Kidney epithelial cell (primary cell): ENCODE results near the gene PRRG2. TPM values are rescaled to one million over a fixed set of nuclear protein-coding genes. Genes with fewer than 3 reads are reported as not detected.

Experiments
- DNase-seq: peaks from one replicate; pipeline ENCODE4 v3.0.0-alpha.2; 2010; ENCODE audit warnings: low read depth
- H3K27me3 ChIP-seq: 2 replicates; pipeline ENCODE4 v1.6.0; 2011; ENCODE audit warnings: low read length; ENCODE audit not compliant: control insufficient read depth, insufficient read depth
- H3K36me3 ChIP-seq: 2 replicates; pipeline ENCODE4 v1.5.1; 2011; ENCODE audit warnings: low read length; ENCODE audit not compliant: control insufficient read depth, insufficient read depth
- H3K4me3 ChIP-seq: 2 replicates; pipeline ENCODE4 v1.5.1; 2011; ENCODE audit warnings: low read depth, mild to moderate bottlenecking, control low read depth, low read length
- total RNA-seq: library from RNA; depleted of rRNA; stranded (reverse); fragments of >200 nt; gene quantifications from 2 replicates; pipeline ENCODE4 v1.2.3, GENCODE V29; 2015
- TF ChIP-seq, protein P1 (sequence below): IDR thresholded peaks from 2 replicates; pipeline ENCODE4 v1.5.1; 2011; ENCODE audit warnings: mild to moderate bottlenecking, moderate library complexity, low read length, control low read depth, inconsistent platforms; ENCODE audit not compliant: insufficient read depth, poor library complexity, severe bottlenecking

Gene PRRG2
- total RNA-seq, 1 donor from 2014 or later: 5.4 TPM

- Histone ChIP-seq H3K27me3 (no peaks in the 10 kb centered on the region), H3K36me3 (no peaks in the 10 kb centered on the region), H3K4me3 (peak overlapping the region; percentile 68)
- TF ChIP-seq, protein P1, sequence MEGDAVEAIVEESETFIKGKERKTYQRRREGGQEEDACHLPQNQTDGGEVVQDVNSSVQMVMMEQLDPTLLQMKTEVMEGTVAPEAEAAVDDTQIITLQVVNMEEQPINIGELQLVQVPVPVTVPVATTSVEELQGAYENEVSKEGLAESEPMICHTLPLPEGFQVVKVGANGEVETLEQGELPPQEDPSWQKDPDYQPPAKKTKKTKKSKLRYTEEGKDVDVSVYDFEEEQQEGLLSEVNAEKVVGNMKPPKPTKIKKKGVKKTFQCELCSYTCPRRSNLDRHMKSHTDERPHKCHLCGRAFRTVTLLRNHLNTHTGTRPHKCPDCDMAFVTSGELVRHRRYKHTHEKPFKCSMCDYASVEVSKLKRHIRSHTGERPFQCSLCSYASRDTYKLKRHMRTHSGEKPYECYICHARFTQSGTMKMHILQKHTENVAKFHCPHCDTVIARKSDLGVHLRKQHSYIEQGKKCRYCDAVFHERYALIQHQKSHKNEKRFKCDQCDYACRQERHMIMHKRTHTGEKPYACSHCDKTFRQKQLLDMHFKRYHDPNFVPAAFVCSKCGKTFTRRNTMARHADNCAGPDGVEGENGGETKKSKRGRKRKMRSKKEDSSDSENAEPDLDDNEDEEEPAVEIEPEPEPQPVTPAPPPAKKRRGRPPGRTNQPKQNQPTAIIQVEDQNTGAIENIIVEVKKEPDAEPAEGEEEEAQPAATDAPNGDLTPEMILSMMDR: no peak
- no peak for DNase-seq
Observed at GRCh38 chr19:49639401-49640112, 58.4 kb downstream of the PRRG2 start.

- H3K4me3 ChIP-seq: peak within 1 kb of the TSS; percentile 68
- H3K36me3 ChIP-seq: peaks cover 1% of the 10 kb centered on the region
- peak; percentile 99 for DNase-seq
- TF ChIP-seq, protein P1: no peak
- H3K27me3 ChIP-seq: no peaks in the 10 kb centered on the region
Observed at GRCh38 chr19:49640113-49640898, 59.2 kb downstream of the PRRG2 start, which contains the start of gene RRAS. RRAS (minus strand) TSS chr19:49640143; CDS start chr19:49640098, 45 bp downstream.

Other genes with a start within 250 kb of the PRRG2 start
- 0.07 TPM in 1 of 2 replicates, not detected in the other for gene CD37, start 245.9 kb upstream of the PRRG2 start, total RNA-seq
- 49.7 and 52.6 TPM in 2 replicates for gene TEAD2, start 218.9 kb upstream of the PRRG2 start, total RNA-seq
- gene DKKL1, start 217.4 kb upstream of the PRRG2 start, total RNA-seq: 0.58 TPM in 1 of 2 replicates, not detected in the other
- gene KASH5, start 193.1 kb upstream of the PRRG2 start, total RNA-seq: 0.07 TPM in 1 of 2 replicates, not detected in the other
- not detected in 2 replicates for gene PTH2, start 157.9 kb upstream of the PRRG2 start, total RNA-seq
- gene GFY, start 155.9 kb upstream of the PRRG2 start, total RNA-seq: not detected in 2 replicates
- 0.07 TPM in 1 of 2 replicates, not detected in the other for gene SLC17A7, start 139.8 kb upstream of the PRRG2 start, total RNA-seq
- gene PIH1D1, start 129.5 kb upstream of the PRRG2 start, total RNA-seq: 101 and 108 TPM in 2 replicates
- 21.8 and 32.9 TPM in 2 replicates for gene ALDH16A1, start 128.1 kb upstream of the PRRG2 start, total RNA-seq
- gene FLT3LG, start 107.1 kb upstream of the PRRG2 start, total RNA-seq: 2.3 and 3.0 TPM in 2 replicates
- 2,967 and 3,596 TPM in 2 replicates for gene RPL13A, start 93.7 kb upstream of the PRRG2 start, total RNA-seq
- gene RPS11, start 84.9 kb upstream of the PRRG2 start, total RNA-seq: 3,617 and 3,738 TPM in 2 replicates
- gene FCGRT, start 68.7 kb upstream of the PRRG2 start, total RNA-seq: 66.7 and 80.2 TPM in 2 replicates
- 16.4 and 20.7 TPM in 2 replicates for gene RCN3, start 53.3 kb upstream of the PRRG2 start, total RNA-seq
- 89.4 and 91.4 TPM in 2 replicates for gene NOSIP, start 760 bp upstream of the PRRG2 start, total RNA-seq
- 8.9 and 11.5 TPM in 2 replicates for gene PRR12, start 9.9 kb downstream of the PRRG2 start, total RNA-seq
- 32.8 and 44.1 TPM in 2 replicates for gene RRAS, start 58.8 kb downstream of the PRRG2 start, total RNA-seq
- gene SCAF1, start 60.9 kb downstream of the PRRG2 start, total RNA-seq: 38.9 and 51.1 TPM in 2 replicates
- gene IRF3, start 84.5 kb downstream of the PRRG2 start, total RNA-seq: 47.3 and 66.6 TPM in 2 replicates
- 13.9 and 19.8 TPM in 2 replicates for gene BCL2L12, start 84.6 kb downstream of the PRRG2 start, total RNA-seq
- 284 and 314 TPM in 2 replicates for gene PRMT1, start 96.0 kb downstream of the PRRG2 start, total RNA-seq
- gene ADM5, start 108.3 kb downstream of the PRRG2 start, total RNA-seq: 1.0 TPM in 2 replicates
- gene CPT1C, start 109.8 kb downstream of the PRRG2 start, total RNA-seq: 2.7 and 3.4 TPM in 2 replicates
- not detected in 2 replicates for gene TSKS, start 182.0 kb downstream of the PRRG2 start, total RNA-seq
- 98.9 and 111 TPM in 2 replicates for gene AP2A1, start 185.7 kb downstream of the PRRG2 start, total RNA-seq
- gene FUZ, start 232.0 kb downstream of the PRRG2 start, total RNA-seq: 13.2 and 14.8 TPM in 2 replicates
- gene MED25, start 237.0 kb downstream of the PRRG2 start, total RNA-seq: 31.6 and 34.5 TPM in 2 replicates